NB4 (cell line): ENCODE measurements around the gene MYMK.

Experiments
- DNase-seq: peaks from one replicate; pipeline ENCODE4 v3.0.0; 2010; ENCODE audit warnings: low read depth
- H3K4me3 ChIP-seq: one replicate; pipeline ENCODE4 v1.5.1; 2011; ENCODE audit warnings: mild to moderate bottlenecking, low read depth, low read length, moderate library complexity
- MYC ChIP-seq: IDR thresholded peaks from 2 replicates; pipeline ENCODE4 v1.6.1; 2011; ENCODE audit warnings: low read depth, low read length
- POLR2A ChIP-seq: IDR thresholded peaks from 2 replicates; pipeline ENCODE4 v1.6.1; 2011; ENCODE audit warnings: mild to moderate bottlenecking; ENCODE audit not compliant: insufficient read length; ENCODE audit errors: extremely low read depth
- TF ChIP-seq, protein P1 (sequence below): IDR thresholded peaks from 2 replicates; pipeline ENCODE4 v1.6.1; 2011; ENCODE audit warnings: low read depth, low read length
- TF ChIP-seq, protein P2 (sequence below): IDR thresholded peaks from one replicate; pipeline ENCODE4 v1.5.1; 2012; ENCODE audit warnings: low read depth, low read length

MYMK gene

DNA sequence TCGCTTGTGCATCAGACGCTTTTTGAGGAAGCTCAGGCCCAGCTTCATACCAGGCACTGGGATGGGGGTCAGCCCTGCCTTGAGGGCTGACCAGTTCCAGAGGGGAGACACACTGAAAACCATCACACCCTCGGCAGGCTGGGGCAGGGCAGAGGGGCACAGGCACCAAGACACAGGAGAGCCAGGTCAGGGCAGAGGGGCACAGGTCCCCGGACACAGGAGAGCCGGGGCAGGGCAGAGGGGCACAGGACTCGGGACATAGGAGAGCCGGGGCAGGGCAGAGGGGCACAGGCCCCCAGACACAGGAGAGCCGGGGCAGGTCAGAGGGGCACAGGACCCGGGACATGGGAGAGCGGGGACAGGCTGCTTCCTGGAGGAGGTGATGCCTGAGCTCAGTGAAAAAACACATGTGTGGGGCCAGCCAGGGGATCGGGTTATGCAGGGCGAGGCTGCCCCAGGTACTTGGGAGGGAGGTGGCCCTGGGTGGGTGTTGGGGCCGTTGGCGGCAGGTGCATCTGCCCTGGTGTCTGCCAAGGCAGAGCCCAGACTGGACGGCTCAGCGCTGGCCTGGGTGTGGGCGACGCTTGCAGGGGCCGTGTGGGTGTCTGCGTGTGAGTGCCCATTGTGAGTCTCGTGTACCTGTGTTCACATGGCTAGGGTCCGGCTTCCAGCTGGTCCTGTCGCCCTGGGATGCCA lies 30.8 kb downstream of the MYMK start:
- TF ChIP-seq, protein P1, sequence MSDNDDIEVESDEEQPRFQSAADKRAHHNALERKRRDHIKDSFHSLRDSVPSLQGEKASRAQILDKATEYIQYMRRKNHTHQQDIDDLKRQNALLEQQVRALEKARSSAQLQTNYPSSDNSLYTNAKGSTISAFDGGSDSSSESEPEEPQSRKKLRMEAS = no peak
- DNase-seq = no peak
- no peak overlapping the region for H3K4me3 ChIP-seq

DNA sequence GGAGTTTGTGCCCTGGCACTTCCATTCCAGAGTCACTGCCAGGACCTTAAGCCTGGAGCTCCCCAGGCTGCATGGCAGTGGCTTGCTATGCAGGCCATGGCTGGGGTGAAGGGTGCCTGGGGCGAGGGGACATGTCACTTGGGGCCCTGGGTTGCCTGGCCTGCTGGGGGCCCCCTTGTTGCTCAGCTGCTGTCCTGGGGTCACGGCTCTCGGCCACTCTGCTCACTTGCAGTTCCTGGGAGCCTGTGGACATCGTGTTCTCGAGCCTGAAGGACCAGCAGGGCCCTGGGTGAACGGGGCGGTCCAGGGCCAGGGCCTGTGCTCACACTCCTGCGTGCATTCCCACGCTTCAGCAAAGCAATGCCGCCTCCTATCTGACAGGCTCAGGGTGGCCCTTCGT lies 31.3 kb downstream of the MYMK start:
- no peak overlapping the region for H3K4me3 ChIP-seq
- no peak for DNase-seq
- TF ChIP-seq, protein P1 = no peak
- TF ChIP-seq POLR2A = no peak
- TF ChIP-seq, protein P2, sequence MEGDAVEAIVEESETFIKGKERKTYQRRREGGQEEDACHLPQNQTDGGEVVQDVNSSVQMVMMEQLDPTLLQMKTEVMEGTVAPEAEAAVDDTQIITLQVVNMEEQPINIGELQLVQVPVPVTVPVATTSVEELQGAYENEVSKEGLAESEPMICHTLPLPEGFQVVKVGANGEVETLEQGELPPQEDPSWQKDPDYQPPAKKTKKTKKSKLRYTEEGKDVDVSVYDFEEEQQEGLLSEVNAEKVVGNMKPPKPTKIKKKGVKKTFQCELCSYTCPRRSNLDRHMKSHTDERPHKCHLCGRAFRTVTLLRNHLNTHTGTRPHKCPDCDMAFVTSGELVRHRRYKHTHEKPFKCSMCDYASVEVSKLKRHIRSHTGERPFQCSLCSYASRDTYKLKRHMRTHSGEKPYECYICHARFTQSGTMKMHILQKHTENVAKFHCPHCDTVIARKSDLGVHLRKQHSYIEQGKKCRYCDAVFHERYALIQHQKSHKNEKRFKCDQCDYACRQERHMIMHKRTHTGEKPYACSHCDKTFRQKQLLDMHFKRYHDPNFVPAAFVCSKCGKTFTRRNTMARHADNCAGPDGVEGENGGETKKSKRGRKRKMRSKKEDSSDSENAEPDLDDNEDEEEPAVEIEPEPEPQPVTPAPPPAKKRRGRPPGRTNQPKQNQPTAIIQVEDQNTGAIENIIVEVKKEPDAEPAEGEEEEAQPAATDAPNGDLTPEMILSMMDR = no peak
- no peak for TF ChIP-seq MYC

DNA sequence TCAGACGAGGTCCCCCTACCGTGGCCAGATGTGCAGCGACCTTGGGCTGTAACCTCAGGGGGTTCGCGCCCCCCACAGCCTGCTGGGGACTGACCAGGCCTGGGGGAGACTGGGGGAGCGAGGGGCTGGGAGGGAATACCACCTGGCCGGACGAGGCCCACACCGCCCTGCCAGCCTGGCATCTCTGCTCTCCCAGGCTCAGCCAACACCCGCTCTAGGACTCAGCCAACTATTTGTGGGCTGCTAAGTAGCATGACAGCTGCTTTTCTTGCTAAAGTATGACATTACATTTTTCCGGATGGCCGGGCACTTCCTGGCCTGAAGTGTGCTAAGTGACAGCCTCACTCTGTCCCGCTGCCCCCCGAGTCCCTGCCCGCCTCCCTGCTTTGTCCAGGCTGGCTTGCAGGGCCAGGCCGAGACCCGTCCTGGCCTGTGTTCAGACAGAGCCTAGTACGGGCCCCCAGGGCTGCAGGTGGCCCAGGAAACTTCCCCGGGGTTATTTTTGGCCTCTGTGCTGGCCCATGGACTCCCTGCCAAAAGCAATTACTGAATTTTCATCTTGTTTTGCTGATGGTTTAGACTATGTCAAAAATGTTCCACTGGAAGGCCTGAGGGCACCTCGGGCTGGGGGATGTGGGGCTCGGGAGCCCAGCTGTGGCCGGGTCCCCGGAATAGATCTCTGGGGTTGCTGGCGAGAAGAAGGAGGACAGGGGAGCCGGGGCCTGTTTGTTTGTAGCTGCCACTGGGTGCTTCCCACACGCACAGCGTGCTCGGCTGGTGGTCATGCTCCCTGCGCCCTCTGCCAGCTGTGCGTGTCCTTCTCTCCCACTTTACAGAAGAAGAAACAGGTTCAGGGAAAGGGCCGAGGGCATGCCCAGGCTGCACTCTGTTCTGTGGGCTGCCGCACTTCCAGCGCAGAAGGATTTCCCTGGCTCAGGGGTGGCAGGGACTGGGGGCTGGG lies 32.4 kb downstream of the MYMK start:
- TF ChIP-seq, protein P1 = no peak
- TF ChIP-seq POLR2A = no peak
- TF ChIP-seq, protein P2 = no peak
- no peak for TF ChIP-seq MYC
- no peak for DNase-seq
- no peak overlapping the region for H3K4me3 ChIP-seq

DNA sequence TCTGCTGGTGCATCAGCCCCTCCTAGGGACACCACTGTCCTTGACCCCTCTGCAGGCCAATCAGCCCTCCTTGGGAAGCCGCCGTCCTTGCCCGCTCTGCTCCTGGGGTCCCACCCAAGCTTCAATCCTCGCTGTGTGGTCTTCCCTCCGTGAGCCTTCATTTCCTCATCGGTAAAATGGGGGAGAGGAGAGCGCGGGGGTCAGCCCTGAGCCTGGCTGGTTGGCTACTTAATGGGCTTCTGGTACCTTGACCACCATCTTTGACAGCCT lies 33.2 kb downstream of the MYMK start:
- DNase-seq = no peak
- H3K4me3 ChIP-seq = no peak overlapping the region
- TF ChIP-seq, protein P1 = no peak
- TF ChIP-seq POLR2A (no peak), MYC (no peak)
- TF ChIP-seq, protein P2 = no peak

DNA sequence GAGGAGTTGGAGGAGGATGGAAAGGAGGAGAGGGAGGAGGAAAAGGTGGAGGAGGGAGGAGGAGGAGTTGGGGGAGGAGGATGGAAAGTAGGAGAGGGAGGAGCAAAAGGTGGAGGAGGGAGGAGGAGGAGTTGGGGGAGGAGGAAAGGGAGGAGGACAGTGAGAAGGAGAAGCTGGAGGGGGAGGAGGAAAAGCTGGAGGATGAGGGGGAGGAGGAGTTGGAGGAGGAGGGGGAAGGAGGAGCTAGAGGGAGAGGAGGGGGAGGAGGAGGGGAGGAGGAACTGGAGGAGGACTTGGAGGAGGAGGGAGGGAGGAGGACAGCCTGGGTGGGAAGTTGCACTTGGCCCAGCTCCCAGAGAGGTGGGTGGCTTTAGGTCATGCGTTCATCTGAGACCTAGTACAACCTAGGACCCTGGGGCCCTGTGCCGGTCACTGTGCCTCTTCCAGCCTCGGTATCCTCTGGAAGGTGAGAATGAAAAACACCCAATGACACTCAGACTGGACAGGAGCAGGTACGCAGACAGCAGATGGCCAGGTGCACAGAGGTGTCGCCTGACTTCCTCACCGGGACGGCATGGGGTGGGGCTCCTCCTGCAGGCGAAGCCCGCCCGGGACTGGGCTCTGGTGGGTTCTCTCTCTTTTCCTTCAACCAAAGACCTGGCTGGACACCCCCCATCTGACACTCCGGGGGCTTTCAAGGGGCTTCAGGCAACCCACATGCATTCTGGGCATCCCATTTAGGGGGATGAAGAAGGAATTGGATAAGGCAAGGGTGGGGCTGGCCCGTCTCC lies 33.7 kb downstream of the MYMK start:
- no peak overlapping the region for H3K4me3 ChIP-seq
- DNase-seq = no peak
- no peak for TF ChIP-seq MYC
- TF ChIP-seq, protein P1 = no peak
- no peak for TF ChIP-seq POLR2A
- TF ChIP-seq, protein P2 = no peak
